ENCODE data around the gene SPSB3.

DNA sequence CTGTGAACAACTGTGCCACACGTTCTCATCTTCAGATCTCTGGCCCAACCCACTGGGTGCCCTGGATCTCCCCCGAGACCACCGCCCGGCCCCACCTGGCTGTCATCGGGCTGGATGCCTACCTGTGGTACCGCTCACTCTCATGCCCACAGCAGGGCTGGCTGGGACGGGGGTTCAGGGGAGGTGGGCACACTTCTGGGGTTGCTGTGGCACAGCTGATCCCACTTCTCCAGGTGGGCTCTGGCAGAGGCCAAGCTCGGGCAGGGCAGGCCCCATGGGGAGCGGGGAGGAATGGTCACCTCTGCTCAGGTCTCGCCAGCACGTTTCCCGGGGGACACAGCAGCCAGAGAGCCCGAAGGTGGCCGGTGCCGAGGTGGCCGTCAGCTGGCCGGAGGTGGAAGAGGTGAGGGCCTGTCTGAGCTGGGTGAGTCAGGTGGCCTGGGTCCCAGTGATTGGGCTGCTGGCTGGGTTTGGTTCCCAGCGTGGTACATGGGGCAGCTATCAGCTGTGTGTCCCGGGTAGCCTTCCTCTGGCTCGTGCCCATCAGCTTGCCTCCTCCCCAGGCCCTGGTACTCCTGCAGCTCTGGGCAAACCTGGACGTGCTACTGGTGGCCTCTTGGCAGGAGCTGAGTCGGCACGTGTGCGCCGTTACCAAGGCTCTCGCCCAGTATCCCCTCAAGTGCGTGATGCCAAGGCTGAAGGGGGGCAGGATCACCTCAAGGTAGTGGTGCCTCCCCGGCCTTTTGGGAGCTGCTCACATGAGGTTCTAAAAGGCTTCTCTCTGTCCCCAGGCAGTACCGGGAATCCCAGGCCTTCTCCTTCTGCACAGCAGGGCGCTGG is 7.1 kb downstream of the SPSB3 start:
- TF ChIP-seq, protein P1, sequence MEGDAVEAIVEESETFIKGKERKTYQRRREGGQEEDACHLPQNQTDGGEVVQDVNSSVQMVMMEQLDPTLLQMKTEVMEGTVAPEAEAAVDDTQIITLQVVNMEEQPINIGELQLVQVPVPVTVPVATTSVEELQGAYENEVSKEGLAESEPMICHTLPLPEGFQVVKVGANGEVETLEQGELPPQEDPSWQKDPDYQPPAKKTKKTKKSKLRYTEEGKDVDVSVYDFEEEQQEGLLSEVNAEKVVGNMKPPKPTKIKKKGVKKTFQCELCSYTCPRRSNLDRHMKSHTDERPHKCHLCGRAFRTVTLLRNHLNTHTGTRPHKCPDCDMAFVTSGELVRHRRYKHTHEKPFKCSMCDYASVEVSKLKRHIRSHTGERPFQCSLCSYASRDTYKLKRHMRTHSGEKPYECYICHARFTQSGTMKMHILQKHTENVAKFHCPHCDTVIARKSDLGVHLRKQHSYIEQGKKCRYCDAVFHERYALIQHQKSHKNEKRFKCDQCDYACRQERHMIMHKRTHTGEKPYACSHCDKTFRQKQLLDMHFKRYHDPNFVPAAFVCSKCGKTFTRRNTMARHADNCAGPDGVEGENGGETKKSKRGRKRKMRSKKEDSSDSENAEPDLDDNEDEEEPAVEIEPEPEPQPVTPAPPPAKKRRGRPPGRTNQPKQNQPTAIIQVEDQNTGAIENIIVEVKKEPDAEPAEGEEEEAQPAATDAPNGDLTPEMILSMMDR (conservative IDR thresholded peaks at IDR 0.05; ENCODE audit: low read depth in 2 of 2): no peak
- no peak for TF ChIP-seq ZNF331 (CRISPR knock-in tag; IDR thresholded peaks at IDR 0.05; ENCODE audit: low read depth)
- TF ChIP-seq POLR2AphosphoS5 (IDR thresholded peaks at IDR 0.05; ENCODE audit: low read depth): no peak
- TF ChIP-seq JUNB (IDR thresholded peaks at IDR 0.05; ENCODE audit: unreplicated experiment): no peak
- no peak for TF ChIP-seq EZH2 (IDR thresholded peaks at IDR 0.05; ENCODE audit: low read depth, unreplicated experiment)
- TF ChIP-seq, protein P2, sequence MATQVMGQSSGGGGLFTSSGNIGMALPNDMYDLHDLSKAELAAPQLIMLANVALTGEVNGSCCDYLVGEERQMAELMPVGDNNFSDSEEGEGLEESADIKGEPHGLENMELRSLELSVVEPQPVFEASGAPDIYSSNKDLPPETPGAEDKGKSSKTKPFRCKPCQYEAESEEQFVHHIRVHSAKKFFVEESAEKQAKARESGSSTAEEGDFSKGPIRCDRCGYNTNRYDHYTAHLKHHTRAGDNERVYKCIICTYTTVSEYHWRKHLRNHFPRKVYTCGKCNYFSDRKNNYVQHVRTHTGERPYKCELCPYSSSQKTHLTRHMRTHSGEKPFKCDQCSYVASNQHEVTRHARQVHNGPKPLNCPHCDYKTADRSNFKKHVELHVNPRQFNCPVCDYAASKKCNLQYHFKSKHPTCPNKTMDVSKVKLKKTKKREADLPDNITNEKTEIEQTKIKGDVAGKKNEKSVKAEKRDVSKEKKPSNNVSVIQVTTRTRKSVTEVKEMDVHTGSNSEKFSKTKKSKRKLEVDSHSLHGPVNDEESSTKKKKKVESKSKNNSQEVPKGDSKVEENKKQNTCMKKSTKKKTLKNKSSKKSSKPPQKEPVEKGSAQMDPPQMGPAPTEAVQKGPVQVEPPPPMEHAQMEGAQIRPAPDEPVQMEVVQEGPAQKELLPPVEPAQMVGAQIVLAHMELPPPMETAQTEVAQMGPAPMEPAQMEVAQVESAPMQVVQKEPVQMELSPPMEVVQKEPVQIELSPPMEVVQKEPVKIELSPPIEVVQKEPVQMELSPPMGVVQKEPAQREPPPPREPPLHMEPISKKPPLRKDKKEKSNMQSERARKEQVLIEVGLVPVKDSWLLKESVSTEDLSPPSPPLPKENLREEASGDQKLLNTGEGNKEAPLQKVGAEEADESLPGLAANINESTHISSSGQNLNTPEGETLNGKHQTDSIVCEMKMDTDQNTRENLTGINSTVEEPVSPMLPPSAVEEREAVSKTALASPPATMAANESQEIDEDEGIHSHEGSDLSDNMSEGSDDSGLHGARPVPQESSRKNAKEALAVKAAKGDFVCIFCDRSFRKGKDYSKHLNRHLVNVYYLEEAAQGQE (IDR thresholded peaks at IDR 0.05; ENCODE audit: unreplicated experiment): no peak
- no peak for TF ChIP-seq EZH2phosphoT487 (IDR thresholded peaks at IDR 0.05; ENCODE audit: unreplicated experiment)
- no peak for TF ChIP-seq CREB1 (CRISPR knock-in tag; IDR thresholded peaks at IDR 0.05; ENCODE audit: low read depth)
- TF ChIP-seq ZNF114 (CRISPR knock-in tag; IDR thresholded peaks at IDR 0.05): no peak

All from GM23338 (cell line).